ENCODE results near the gene KIF3B. TPM values are rescaled to one million over a fixed set of nuclear protein-coding genes. Genes with fewer than 3 reads are reported as not detected.
"Not testable (repeated sequence)": the region's sequence is repeated elsewhere in the genome, so short reads cannot be mapped to it uniquely, and the experiment has no call there.

The KIF3B gene
- total RNA-seq, 4 donors from 2014 or later: 8.5 to 14.1 (median 11.4) TPM

DNA sequence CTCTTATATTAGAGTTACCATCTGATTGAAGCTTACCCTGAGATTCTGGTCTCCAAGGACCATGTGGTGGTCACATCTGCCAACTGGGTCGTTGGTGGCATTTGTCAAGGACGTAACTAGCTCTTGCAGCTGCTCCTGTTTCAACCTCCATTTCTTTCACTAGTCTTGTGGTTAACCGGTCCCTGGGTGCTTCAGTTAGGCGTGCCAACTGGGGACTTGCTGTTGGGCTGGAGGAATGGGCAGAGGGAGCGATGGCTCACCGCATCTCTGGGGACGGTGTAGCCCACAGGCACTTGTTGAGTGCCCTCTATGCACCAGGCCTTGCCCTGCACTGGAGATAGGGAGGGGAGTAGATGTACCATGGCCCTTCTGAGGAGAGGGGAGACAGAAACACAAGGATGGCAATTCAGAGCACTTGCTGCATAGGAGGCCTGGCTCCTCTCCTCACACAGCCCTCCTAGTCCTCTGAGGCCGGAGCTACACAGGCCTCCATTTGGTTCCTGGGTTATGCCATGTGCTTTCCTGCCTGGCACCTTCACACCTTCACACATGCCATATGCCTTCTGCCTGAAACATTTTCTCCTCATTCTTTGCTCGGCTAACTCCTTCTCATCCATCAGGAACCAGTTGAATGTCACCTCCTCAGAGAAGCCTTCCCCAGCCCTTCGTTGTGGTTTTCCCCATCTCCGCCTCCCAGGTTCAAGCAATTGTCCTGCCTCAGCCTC lies 60.6 kb downstream of the KIF3B start:
- Histone ChIP-seq H3K36me3 (peaks cover 0 to 9% (median 0%) of the 10 kb centered on the region in 3 donors), H3K27ac (no peak overlapping the region), H3K4me1 (peaks cover 0 to 15% (median 4%) of the 10 kb centered on the region in 3 donors), H3K4me3 (no peak overlapping the region), H3K9me3 (no peaks in the 10 kb centered on the region), H3K27me3 (no peaks in the 10 kb centered on the region)
- no peak for TF ChIP-seq POLR2A (IDR thresholded peaks at IDR 0.05)
- TF ChIP-seq, protein P1, sequence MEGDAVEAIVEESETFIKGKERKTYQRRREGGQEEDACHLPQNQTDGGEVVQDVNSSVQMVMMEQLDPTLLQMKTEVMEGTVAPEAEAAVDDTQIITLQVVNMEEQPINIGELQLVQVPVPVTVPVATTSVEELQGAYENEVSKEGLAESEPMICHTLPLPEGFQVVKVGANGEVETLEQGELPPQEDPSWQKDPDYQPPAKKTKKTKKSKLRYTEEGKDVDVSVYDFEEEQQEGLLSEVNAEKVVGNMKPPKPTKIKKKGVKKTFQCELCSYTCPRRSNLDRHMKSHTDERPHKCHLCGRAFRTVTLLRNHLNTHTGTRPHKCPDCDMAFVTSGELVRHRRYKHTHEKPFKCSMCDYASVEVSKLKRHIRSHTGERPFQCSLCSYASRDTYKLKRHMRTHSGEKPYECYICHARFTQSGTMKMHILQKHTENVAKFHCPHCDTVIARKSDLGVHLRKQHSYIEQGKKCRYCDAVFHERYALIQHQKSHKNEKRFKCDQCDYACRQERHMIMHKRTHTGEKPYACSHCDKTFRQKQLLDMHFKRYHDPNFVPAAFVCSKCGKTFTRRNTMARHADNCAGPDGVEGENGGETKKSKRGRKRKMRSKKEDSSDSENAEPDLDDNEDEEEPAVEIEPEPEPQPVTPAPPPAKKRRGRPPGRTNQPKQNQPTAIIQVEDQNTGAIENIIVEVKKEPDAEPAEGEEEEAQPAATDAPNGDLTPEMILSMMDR (IDR thresholded peaks at IDR 0.05): no peak
- 85 to 89% methylated on average over 7 to 11 of the region's 11 CpGs for WGBS, 2 donors
- no peak for DNase-seq
- intact Hi-C loops (cut with DNase I): no loop called here

DNA sequence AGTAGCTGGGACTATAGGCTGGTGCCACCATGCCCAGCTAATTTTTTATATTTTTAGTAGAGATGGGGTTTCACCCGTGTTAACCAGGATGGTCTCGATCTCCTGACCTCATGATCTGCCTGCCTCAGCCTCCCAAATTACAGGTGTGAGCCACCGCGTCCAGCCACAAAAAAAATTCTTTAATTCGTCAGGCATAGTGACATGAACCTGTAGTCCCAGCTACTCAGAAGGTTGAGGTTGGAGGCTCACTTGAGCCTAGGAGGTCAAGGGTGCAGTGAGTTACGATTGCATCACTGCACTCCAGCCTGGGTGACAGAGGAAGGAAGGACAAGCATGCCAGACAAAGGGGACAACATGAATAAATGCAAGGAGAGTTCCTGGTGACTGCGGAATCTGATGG lies 61.2 kb downstream of the KIF3B start:
- DNase-seq: no peak
- Histone ChIP-seq H3K4me3 (no peak overlapping the region), H3K9me3 (no peaks in the 10 kb centered on the region), H3K27me3 (no peaks in the 10 kb centered on the region), H3K27ac (no peak overlapping the region), H3K36me3 (peaks cover 0 to 9% (median 0%) of the 10 kb centered on the region in 3 donors), H3K4me1 (peaks cover 0 to 20% (median 4%) of the 10 kb centered on the region in 3 donors)
- 86 to 100% methylated on average over 3 to 5 of the region's 7 CpGs for WGBS, 2 donors
- intact Hi-C loops (cut with DNase I): no loop called here
- TF ChIP-seq, protein P1 (IDR thresholded peaks at IDR 0.05): no peak
- TF ChIP-seq POLR2A (IDR thresholded peaks at IDR 0.05): no peak

DNA sequence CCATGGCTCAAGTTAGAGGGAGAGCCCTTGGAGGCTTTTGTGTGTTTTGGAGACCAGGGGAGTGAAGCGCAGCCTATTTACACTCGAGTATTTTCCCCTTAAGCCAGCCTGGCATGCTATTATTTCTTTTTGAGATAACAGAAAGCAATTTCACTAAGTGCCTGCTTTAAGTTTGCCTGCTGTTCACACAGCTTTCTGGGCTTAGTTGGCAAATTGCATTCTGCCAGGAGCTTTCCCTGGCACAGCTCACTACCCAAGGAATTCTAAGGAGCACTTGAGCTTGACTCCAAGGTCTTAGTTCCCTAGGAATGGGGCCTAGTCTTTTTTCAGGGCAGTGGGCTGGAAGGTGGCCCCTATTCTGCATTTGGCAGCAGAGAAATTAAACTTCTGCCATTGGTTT lies 61.7 kb downstream of the KIF3B start:
- H3K36me3 ChIP-seq: peaks cover 0 to 6% (median 0%) of the 10 kb centered on the region in 3 donors
- H3K4me3 ChIP-seq: no peak overlapping the region
- H3K27ac ChIP-seq: no peak overlapping the region
- H3K4me1 ChIP-seq: peaks cover 0 to 19% (median 2%) of the 10 kb centered on the region in 3 donors
- TF ChIP-seq, protein P1 (IDR thresholded peaks at IDR 0.05): no peak
- no peak for TF ChIP-seq POLR2A (IDR thresholded peaks at IDR 0.05)
- intact Hi-C loops (cut with DNase I): no loop called here
- no peaks in the 10 kb centered on the region for H3K9me3 ChIP-seq
- DNase-seq: no peak
- no peaks in the 10 kb centered on the region for H3K27me3 ChIP-seq
- WGBS, 2 donors: 73 to 76% methylated on average over 2 of the region's 2 CpGs

DNA sequence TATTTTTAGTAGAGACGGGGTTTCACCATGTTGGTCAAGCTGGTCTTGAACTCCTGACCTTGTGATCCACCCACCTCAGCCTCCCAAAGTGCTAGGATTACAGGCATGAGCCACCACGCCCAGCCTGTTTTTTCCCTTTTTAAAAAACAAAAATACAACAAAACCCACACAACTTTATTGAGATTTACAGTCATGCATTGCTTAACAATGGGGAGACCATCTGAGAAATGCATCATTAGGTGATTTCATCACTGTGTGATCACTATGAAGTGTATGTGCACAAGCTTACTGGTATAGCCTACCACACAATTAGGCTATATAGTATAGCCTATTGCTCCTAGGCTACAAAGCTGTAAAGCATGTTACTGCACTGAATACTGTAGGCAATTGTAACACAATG lies 63.6 kb downstream of the KIF3B start:
- peaks cover 0 to 29% (median 2%) of the 10 kb centered on the region in 3 donors for H3K4me1 ChIP-seq
- intact Hi-C loops (cut with DNase I); H3K27me3 ChIP-seq; DNase-seq; H3K36me3 ChIP-seq; H3K9me3 ChIP-seq; H3K27ac ChIP-seq; H3K4me3 ChIP-seq: not testable (repeated sequence)
- WGBS, 2 donors: 86% methylated on average over 2 of the region's 2 CpGs

DNA sequence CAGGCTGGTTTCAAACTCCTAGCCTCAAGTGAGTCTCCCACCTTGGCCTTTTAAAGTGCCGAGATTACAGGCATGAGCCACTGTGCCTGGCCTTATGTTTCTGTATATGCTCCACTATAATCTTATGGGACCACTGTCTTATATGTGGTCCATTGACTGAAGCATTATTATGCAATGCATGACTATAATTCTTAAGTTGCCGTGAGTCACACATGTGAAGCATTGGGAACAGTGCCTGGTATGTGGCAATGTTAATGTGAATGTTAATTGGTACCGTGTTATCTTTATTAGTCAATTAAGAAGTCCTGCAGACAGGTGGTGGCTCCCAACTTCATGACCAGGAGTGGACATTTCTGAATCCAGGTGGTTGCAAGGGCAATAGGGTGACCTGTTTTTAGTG lies 66.0 kb downstream of the KIF3B start:
- DNase-seq: no peak
- Histone ChIP-seq H3K9me3 (no peaks in the 10 kb centered on the region), H3K4me3 (no peak overlapping the region), H3K27me3 (no peaks in the 10 kb centered on the region), H3K4me1 (peaks cover 0 to 36% (median 2%) of the 10 kb centered on the region in 3 donors), H3K36me3 (no peaks in the 10 kb centered on the region), H3K27ac (no peak overlapping the region)
- TF ChIP-seq, protein P1 (IDR thresholded peaks at IDR 0.05): no peak
- TF ChIP-seq POLR2A (IDR thresholded peaks at IDR 0.05): no peak
- 40 to 56% methylated on average over 2 to 3 of the region's 3 CpGs for WGBS, 2 donors
- intact Hi-C loops (cut with DNase I): no loop called here
